ENCODE measurements around the gene SPOCK1.
A peak's percentile ranks its signal among the peaks of the same experiment; 100 is the strongest.

Gene SPOCK1

GRCh38 chr5:137016783-137017324 is 482.3 kb downstream of the SPOCK1 start:
- Histone ChIP-seq H3K4me1 (ENCODE audit: insufficient read depth, poor library complexity, severe bottlenecking) (no peaks in the 10 kb centered on the region), H3K27ac (ENCODE audit: poor library complexity, severe bottlenecking) (no peak overlapping the region), H3K27me3 (ENCODE audit: insufficient read depth, poor library complexity, severe bottlenecking) (peaks cover 16% of the 10 kb centered on the region), H3K9me3 (ENCODE audit: severe bottlenecking) (no peaks in the 10 kb centered on the region), H3K36me3 (ENCODE audit: low read depth) (no peaks in the 10 kb centered on the region), H3K4me3 (ENCODE audit: severe bottlenecking) (no peak overlapping the region)
- no peak for TF ChIP-seq CTCF (IDR thresholded peaks at IDR 0.05; ENCODE audit: poor library complexity, severe bottlenecking)
- DNase-seq (ENCODE audit: low spot score): no peak
- peak; percentile 27; the same call in 1 of the 3 replicates for ATAC-seq (ENCODE audit: low read depth)

- no peak for TF ChIP-seq CTCF (IDR thresholded peaks at IDR 0.05; ENCODE audit: poor library complexity, severe bottlenecking)
- ATAC-seq (ENCODE audit: low read depth): no peak
- Histone ChIP-seq H3K4me1 (ENCODE audit: insufficient read depth, poor library complexity, severe bottlenecking) (no peaks in the 10 kb centered on the region), H3K27ac (ENCODE audit: poor library complexity, severe bottlenecking) (no peak overlapping the region), H3K27me3 (ENCODE audit: insufficient read depth, poor library complexity, severe bottlenecking) (peaks cover 13% of the 10 kb centered on the region), H3K9me3 (ENCODE audit: severe bottlenecking) (no peaks in the 10 kb centered on the region), H3K4me3 (ENCODE audit: severe bottlenecking) (no peak overlapping the region), H3K36me3 (ENCODE audit: low read depth) (no peaks in the 10 kb centered on the region)
- DNase-seq (ENCODE audit: low spot score): no peak
Measured at GRCh38 chr5:137015540-137016116, 483.5 kb downstream of the SPOCK1 start.

GRCh38 chr5:137014731-137015130 is 484.4 kb downstream of the SPOCK1 start:
- no peak for TF ChIP-seq CTCF (IDR thresholded peaks at IDR 0.05; ENCODE audit: poor library complexity, severe bottlenecking)
- ATAC-seq (ENCODE audit: low read depth) (no peak), DNase-seq (ENCODE audit: low spot score) (no peak)
- Histone ChIP-seq H3K4me3 (ENCODE audit: severe bottlenecking) (no peak overlapping the region), H3K4me1 (ENCODE audit: insufficient read depth, poor library complexity, severe bottlenecking) (no peaks in the 10 kb centered on the region), H3K27me3 (ENCODE audit: insufficient read depth, poor library complexity, severe bottlenecking) (peaks cover 9% of the 10 kb centered on the region), H3K36me3 (ENCODE audit: low read depth) (no peaks in the 10 kb centered on the region), H3K27ac (ENCODE audit: poor library complexity, severe bottlenecking) (no peak overlapping the region), H3K9me3 (ENCODE audit: severe bottlenecking) (no peaks in the 10 kb centered on the region)

- ATAC-seq (ENCODE audit: low read depth): no peak
- TF ChIP-seq CTCF (IDR thresholded peaks at IDR 0.05; ENCODE audit: poor library complexity, severe bottlenecking): no peak
- Histone ChIP-seq H3K9me3 (ENCODE audit: severe bottlenecking) (no peaks in the 10 kb centered on the region), H3K27me3 (ENCODE audit: insufficient read depth, poor library complexity, severe bottlenecking) (no peaks in the 10 kb centered on the region), H3K27ac (ENCODE audit: poor library complexity, severe bottlenecking) (no peak overlapping the region), H3K36me3 (ENCODE audit: low read depth) (no peaks in the 10 kb centered on the region), H3K4me1 (ENCODE audit: insufficient read depth, poor library complexity, severe bottlenecking) (no peaks in the 10 kb centered on the region), H3K4me3 (ENCODE audit: severe bottlenecking) (no peak overlapping the region)
- no peak for DNase-seq (ENCODE audit: low spot score)
Measured at GRCh38 chr5:137010226-137010625, 488.9 kb downstream of the SPOCK1 start.

- ATAC-seq (ENCODE audit: low read depth): no peak
- H3K4me1 ChIP-seq (ENCODE audit: insufficient read depth, poor library complexity, severe bottlenecking): no peaks in the 10 kb centered on the region
- no peak overlapping the region for H3K4me3 ChIP-seq (ENCODE audit: severe bottlenecking)
- no peaks in the 10 kb centered on the region for H3K9me3 ChIP-seq (ENCODE audit: severe bottlenecking)
- no peaks in the 10 kb centered on the region for H3K36me3 ChIP-seq (ENCODE audit: low read depth)
- H3K27ac ChIP-seq (ENCODE audit: poor library complexity, severe bottlenecking): no peak overlapping the region
- no peak for DNase-seq (ENCODE audit: low spot score)
- TF ChIP-seq CTCF (IDR thresholded peaks at IDR 0.05; ENCODE audit: poor library complexity, severe bottlenecking): no peak
- H3K27me3 ChIP-seq (ENCODE audit: insufficient read depth, poor library complexity, severe bottlenecking): no peaks in the 10 kb centered on the region
Measured at GRCh38 chr5:137004279-137004678, 494.8 kb downstream of the SPOCK1 start.
